ENCODE data around the gene TRPC4AP.

TRPC4AP gene

GRCh38 chr20:34980543-34981233 lies 111.9 kb downstream of the TRPC4AP start:
- no peak overlapping the region for H3K4me3 ChIP-seq (ENCODE audit: low read length)
- no peaks in the 10 kb centered on the region for H3F3A ChIP-seq (ENCODE audit: insufficient read depth, low read length)
- no peaks in the 10 kb centered on the region for H3K36me3 ChIP-seq (replicated peaks; ENCODE audit: insufficient read depth, low read length)
- H3K79me2 ChIP-seq (ENCODE audit: low read length) = no peaks in the 10 kb centered on the region
- no peak overlapping the region for H3K27ac ChIP-seq (ENCODE audit: low read length)
- no peaks in the 10 kb centered on the region for H3K9me2 ChIP-seq (replicated peaks; ENCODE audit: insufficient read depth, low read length)
- H2AFZ ChIP-seq (ENCODE audit: low read length) = no peak overlapping the region
- DNase-seq = no peak
- H3K4me2 ChIP-seq (ENCODE audit: low read depth, low read length) = no peak overlapping the region
- TF ChIP-seq EZH2phosphoT487 (IDR thresholded peaks at IDR 0.05; ENCODE audit: low read length) = no peak
- no peaks in the 10 kb centered on the region for H3K27me3 ChIP-seq (replicated peaks; ENCODE audit: insufficient read depth, low read length)
- no peaks in the 10 kb centered on the region for H3K4me1 ChIP-seq (ENCODE audit: low read length)
- H4K20me1 ChIP-seq (ENCODE audit: insufficient read depth, low read length) = no peaks in the 10 kb centered on the region
- no peaks in the 10 kb centered on the region for H3K9me3 ChIP-seq (replicated peaks; ENCODE audit: insufficient read depth, low read length)
- H3K9ac ChIP-seq (ENCODE audit: low read length) = no peak overlapping the region

- Histone ChIP-seq H3K36me3 (replicated peaks; ENCODE audit: insufficient read depth, low read length) (no peaks in the 10 kb centered on the region), H2AFZ (ENCODE audit: low read length) (no peak overlapping the region), H3K4me1 (ENCODE audit: low read length) (no peaks in the 10 kb centered on the region)
These were observed 113.0 kb downstream of the TRPC4AP start for GRCh38 chr20:34979366-34980153.

GRCh38 chr20:34978092-34978744 lies 114.4 kb downstream of the TRPC4AP start:
- Histone ChIP-seq H3K9ac (ENCODE audit: low read length) (no peak overlapping the region), H4K20me1 (ENCODE audit: insufficient read depth, low read length) (no peaks in the 10 kb centered on the region)
- TF ChIP-seq CTCF (IDR thresholded peaks at IDR 0.05; ENCODE audit: low read length) = no peak
- TF ChIP-seq EZH2 (optimal IDR thresholded peaks at IDR 0.05; ENCODE audit: low read depth, low read length) = no peak
- TF ChIP-seq EZH2phosphoT487 (IDR thresholded peaks at IDR 0.05; ENCODE audit: low read length) = no peak

More at GRCh38 chr20:34979366-34980153, 113.0 kb downstream of the TRPC4AP start:
- Histone ChIP-seq H3K4me2 (ENCODE audit: low read depth, low read length) (no peak overlapping the region), H3K79me2 (ENCODE audit: low read length) (no peaks in the 10 kb centered on the region), H3K27me3 (replicated peaks; ENCODE audit: insufficient read depth, low read length) (no peaks in the 10 kb centered on the region; the same call in 1 of the 2 replicates), H3F3A (ENCODE audit: insufficient read depth, low read length) (no peaks in the 10 kb centered on the region), H3K9ac (ENCODE audit: low read length) (no peak overlapping the region), H3K4me3 (ENCODE audit: low read length) (no peak overlapping the region), H3K27ac (ENCODE audit: low read length) (no peak overlapping the region), H4K20me1 (ENCODE audit: insufficient read depth, low read length) (no peaks in the 10 kb centered on the region), H3K9me2 (replicated peaks; ENCODE audit: insufficient read depth, low read length) (no peaks in the 10 kb centered on the region), H3K9me3 (replicated peaks; ENCODE audit: insufficient read depth, low read length) (no peaks in the 10 kb centered on the region)
- no peak for TF ChIP-seq CTCF (IDR thresholded peaks at IDR 0.05; ENCODE audit: low read length)
- no peak for TF ChIP-seq EZH2 (optimal IDR thresholded peaks at IDR 0.05; ENCODE audit: low read depth, low read length)
- TF ChIP-seq EZH2phosphoT487 (IDR thresholded peaks at IDR 0.05; ENCODE audit: low read length) = no peak
- DNase-seq = no peak

More at GRCh38 chr20:34978092-34978744, 114.4 kb downstream of the TRPC4AP start:
- Histone ChIP-seq H3K9me2 (replicated peaks; ENCODE audit: insufficient read depth, low read length) (no peaks in the 10 kb centered on the region), H3F3A (ENCODE audit: insufficient read depth, low read length) (no peaks in the 10 kb centered on the region), H3K4me3 (ENCODE audit: low read length) (no peak overlapping the region), H3K4me1 (ENCODE audit: low read length) (no peaks in the 10 kb centered on the region), H3K36me3 (replicated peaks; ENCODE audit: insufficient read depth, low read length) (no peaks in the 10 kb centered on the region), H3K9me3 (replicated peaks; ENCODE audit: insufficient read depth, low read length) (no peaks in the 10 kb centered on the region), H2AFZ (ENCODE audit: low read length) (no peak overlapping the region), H3K79me2 (ENCODE audit: low read length) (no peaks in the 10 kb centered on the region), H3K4me2 (ENCODE audit: low read depth, low read length) (no peak overlapping the region), H3K27me3 (replicated peaks; ENCODE audit: insufficient read depth, low read length) (no peaks in the 10 kb centered on the region; the same call in 1 of the 2 replicates), H3K27ac (ENCODE audit: low read length) (no peak overlapping the region)
- no peak for DNase-seq
